ENCODE data around the gene CMIP.
"Not testable (repeated sequence)": the region's sequence is repeated elsewhere in the genome, so short reads cannot be mapped to it uniquely, and the experiment has no call there.

Gene CMIP

DNA sequence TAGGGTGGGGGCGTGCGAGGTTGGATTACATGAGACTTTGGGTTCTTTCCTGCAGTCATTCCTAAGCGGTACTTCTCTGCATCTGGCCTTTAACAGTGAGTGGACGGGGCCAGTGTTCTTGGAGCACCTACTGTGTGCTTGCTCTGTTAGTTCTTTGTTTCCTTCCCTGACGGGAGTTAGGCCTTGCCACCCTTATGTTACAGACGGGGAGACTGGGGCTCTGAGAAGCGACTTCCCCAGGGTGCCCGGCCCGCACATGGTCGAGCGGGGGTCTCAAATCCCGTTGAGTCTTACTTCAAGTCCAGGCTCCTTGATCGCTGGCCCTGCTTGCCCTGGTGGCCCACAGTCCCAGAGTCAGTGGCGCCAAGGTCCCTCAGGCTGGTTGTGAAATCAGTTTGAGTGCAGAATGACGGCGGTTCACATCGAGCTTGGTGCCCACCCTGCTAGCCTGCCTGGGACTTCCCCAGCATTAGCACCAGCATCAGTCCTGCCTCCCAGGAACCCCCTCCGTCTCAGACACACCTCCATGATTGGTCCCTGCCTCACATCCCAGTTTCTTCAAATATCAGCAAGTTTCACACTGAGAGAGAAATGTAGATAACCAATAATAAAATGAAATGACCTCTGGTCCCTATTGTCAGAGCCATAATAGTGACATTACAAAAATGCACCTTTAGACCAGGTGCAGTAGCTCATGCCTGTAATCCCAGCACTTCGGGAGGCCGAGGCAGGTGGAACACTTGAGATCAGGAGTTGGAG, 128.0 kb downstream of the CMIP start:
- DNase-seq: no peak

DNA sequence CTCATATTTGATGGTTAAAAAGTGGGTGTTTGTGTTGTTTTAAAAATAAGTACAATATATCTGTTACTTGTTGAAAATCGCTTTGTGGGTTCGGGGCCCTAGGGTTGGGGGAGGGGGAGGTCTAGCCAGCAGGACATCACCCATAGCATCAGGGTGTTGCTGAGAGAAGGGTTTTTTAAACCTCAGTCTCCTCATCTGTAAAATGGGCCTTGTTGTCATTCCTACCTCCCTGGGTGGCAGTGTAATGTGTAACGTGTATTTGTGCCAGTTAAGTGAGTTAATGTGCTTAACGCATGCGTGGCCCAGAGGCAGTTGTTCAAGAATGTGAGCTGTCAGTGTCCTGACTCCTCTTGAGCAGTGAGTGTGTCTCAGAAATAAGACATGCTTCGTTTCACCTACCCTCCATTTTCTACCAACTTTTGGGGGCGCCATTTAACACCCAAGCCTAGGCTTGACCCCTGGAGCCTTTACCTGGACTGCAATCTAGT, 129.0 kb downstream of the CMIP start:
- no peak for DNase-seq

DNA sequence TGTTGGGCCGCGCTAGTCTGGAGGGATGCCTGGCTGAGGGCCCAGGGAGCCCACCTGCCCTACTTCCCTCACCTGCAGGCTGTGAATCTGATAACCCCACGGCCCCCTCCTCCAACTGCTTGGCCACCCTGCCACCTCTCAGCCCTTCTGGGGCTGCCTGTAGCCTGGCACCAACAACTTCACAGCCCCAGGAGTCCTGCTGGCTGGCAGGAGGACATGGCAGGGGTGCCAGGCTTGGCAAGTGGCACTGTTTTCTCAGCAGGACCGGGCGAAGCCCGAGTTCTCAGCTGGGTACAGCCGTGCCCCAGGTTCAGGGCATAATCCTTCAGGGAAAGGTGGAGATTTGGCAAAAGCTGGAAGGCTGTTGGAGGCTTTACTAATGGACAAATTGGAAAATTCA, 129.6 kb downstream of the CMIP start:
- DNase-seq: no peak

DNA sequence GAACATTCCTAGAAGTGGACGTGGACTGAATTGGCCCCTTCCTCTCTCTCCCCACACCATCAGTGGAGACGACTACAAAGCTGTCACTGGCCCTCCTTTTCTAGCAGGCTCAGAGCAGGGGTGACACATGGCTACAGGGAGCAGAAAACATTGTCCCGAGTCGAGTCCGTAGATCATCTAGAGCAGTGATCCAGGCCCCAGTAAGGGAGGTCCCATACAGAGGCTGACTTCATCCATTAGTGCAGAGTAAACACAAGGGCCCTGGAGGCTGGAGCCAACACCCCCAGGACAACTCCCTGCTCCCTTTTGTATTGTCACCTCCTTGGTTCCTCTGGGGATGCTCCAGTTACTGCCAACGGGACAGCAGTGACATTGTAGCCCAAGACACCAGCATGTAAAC, 130.7 kb downstream of the CMIP start:
- no peak for DNase-seq

DNA sequence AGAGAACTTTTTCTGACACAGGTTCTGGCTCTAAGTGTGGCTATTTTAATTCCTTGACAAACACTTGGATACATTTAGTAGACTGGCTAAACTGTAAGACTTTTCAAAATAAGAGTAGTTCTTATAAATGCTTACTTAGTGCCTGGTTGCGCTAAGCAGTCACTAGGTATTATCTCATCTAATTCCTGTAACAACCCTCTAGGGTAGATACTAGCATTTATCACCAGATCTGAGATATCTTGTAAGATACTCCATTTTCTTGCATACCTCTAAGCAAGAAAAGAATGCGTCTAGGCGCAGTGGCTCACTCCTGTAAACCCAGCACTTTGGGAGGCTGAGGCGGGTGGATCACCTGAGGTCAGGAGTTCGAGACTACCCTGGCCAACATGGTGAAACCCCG, 131.2 kb downstream of the CMIP start:
- no peak for DNase-seq

DNA sequence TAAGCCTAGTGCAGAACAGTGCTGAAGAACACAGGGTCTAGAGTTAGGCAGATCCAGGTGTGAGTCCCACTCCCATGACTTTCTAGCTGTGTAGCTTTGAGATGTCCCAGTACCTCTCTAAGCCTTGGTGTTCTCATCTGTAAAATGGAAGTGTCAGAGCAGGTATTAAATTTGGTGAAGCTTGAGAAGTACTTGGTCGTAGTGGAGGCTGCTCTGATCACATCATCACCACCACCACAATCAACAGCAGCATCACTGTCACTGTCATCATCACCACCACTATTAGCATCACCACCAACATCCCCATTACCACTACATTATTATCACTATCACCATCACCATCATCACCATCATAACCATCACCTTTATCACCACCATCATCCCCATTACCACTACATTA, 132.1 kb downstream of the CMIP start:
- DNase-seq: no peak

DNA sequence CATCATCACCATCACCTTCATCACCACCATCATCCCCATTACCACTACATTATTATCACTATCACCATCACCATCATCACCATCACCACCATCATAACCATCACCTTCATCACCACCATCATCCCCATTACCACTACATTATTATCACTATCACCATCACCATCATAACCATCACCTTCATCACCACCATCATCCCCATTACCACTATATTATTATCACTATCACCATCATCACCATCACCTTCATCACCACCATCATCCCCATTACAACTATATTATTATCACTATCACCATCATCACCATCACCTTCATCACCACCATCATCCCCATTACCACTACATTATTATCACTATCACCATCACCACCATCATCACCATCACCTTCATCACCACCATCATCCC, 132.7 kb downstream of the CMIP start:
- DNase-seq: not testable (repeated sequence)

DNA sequence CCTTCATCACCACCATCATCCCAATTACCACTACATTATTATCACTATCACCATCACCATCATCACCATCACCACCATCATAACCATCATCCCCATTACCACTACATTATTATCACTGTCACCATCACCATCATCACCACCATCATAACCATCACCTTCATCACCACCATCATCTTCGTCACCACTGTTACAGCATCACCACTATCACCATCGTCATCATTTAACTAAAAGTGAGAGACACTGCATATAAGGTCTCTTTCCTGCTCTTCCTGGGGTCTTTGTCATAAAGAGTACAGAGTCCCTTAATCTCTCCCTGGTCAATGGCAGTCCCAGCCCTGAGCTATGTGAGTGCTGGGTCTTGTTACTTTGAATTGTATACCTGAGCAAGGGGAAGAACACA, 133.5 kb downstream of the CMIP start:
- DNase-seq: no peak

DNA sequence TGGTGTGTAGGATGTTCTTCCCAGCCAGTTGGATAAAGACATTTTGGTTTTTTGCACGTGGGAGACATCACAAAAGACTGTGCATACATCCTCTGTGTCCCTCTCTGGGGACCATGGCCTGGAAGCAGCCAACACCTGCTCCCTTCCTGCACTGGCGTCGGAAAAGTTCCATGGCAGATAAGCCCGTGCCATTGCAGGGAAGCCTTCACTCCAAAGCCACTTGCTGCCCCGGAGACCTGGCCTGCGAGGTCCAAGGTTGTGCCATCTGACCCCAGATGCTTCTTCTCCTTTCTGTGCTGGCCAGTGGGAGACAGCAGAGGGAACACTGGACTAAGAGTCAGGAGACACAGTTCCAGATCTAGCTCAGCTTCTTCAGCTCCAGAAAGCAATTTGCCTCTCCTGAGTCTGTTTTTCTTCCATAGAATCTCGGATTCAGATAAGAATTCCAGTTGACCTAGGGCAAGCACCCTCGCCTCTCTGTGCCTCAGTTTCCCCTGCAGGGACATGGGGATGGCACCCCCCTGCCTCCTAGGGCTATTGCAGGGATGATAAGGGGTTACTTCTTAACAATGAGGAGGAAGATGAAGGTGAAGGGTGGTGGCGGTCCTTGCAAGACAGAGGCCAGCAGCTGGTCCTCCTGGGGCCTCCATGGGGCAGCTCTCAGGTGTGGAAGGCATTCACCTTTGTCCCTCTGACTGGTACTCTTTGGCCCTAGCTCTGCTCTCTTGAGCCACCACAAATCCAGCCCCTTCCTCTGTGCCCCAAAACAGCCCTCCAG, 134.2 kb downstream of the CMIP start:
- no peak for DNase-seq

DNA sequence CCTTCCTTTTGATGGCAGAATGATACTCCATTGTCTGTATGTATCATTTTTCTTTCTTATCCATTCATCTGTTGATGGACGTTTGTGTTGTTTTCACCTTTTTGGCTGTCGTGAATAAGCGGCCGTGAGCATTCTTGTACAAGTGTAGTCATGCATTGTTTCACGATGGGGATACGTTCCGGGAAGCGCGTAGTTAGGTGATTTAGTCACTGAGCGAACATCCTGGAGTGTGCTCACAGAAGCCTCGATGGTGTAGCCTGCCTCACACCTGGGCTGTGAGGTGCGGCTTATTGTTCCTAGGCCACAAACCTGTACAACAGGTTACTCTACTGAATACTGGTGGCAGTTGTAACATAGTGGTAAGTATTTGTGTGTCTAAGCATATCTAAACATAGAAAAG, 136.5 kb downstream of the CMIP start:
- no peak for DNase-seq

DNA sequence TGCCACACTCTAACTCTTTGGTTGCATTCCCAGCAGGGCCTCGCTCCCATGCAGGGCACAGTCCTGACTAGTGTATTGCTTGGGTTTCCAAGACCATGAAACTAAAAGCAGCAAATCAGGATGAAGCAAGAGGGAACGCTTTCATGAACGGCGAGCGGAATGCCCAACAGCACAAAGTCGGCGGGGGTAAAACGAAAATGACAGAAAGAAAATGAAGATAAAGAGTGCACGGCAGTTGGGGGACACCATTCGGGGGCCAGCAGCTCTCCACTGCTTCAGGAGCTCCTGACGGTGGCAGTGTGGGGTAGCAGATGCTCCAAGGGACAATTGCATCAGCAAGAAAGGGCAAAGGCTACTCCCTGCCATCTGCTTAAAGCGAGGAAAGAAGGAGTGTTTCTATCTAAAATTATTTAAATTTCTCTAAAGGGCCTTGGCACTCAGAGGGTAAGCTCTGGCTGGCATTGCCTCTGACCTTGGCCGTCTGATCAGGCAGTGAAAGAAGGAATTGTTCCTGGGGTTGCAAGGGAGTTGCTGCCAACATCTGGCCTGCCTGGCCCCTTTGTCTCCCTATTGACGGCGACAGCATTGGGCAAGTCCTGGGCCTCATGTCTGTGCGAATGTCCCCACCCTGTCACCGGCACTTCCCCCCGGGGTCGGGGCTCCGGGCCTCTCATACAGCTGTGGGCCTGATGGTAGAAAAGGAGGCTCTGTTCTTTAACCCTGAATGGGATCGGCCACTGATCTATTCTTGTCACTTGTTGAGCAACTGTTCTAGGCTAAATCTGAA, 138.2 kb downstream of the CMIP start:
- DNase-seq: no peak

DNA sequence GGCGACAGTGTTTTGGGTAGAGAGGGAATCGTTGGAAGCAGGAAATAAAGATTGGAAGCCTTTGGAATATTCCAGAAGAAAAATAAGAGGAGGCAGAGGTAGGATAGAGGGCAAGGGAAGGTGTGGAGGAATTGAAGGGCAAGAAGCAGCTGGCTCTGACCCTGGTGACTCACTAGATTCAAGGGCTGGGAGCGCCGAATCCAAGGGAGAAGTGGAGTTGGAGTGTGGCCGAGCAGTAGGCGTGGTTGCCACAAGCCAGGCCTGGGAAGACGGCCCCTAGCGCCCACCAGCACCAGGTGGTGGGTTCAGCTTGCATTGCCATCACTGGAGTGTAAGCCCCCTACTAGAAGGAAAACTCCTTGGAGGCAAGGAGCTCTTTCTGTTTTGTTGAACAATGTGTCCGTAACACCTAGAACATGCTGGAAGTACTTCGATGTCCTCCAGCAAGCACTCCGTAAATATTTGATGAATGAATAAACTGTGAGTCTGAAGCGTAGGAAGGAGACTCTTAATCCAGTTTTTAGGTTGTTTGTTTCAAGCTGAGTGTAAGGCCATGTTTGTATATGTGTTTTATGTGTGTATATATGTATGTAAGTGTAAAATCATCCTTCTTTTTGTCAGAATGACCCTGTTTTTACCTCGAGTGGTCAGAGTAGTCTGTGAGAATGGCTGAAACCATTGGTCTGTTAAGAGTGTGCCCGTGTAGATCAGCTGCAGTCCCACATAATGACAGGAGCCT, 139.5 kb downstream of the CMIP start:
- no peak for DNase-seq

DNA sequence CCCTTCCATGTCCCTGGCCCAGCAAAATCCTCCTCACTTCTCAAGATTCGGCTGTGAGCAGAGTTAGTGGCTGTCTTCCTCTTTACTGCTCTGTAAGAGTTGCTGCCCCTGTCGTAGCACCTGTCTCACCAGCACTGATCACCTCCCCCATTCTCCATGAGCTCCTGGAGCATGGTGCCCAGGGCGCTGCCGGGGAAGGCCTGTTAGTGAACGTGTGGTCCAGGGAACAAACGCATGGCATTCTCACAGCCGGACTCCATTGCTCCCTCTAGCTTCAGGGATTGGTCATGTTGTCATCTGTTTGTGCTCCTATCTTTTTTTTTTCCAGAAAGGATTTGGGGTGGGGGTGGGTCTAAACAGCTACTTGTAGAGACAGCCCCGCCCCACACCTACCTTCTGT, 141.2 kb downstream of the CMIP start:
- no peak for DNase-seq

DNA sequence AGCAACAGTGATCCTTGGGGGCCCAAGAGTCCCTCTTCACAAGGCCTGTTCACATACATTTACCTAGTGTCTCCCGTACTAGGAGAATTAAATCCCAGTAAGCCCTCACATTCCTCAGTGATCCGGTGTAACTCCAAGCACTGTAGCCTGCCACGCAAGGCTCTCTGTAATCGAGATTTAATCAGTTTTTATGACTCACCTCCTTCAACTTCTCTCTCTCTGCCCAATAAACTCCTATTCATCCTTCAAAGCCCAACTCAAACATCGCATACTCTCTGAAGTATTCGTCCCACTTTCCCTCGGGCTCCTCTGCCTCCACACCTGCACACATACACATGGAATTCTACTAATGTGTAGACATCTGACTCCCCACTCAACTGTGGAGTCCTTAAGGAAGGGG, 141.8 kb downstream of the CMIP start:
- DNase-seq: no peak

DNA sequence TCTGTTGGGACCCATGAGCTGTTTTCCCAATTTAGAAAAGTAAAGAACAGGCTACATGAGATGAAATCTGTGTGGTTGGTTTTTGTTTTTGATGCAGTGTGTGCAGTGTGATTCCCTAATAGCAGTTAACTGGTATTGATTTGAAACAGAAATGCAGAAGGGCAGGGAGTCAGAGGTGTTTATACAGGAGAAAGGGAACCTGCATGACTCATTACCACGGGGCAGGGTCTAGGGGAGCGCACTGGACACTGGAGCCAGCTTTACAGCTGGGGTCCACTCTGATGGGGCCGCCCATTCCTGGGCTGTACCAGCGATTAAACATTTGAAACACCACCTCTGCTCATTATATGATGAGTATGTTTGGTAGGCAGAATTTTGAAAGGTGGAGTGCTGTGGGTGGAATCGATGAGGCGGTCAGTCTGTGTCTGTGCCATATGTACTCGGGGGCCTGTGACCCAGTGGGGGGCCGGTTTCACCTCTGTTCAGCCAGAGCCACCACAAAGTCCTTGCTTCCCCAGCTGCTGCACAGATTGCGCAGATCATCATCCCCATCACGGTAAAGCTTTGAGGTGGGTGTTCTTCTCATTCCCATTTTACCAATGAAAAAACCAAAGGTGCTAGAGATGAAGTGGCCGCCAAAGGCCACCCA, 142.5 kb downstream of the CMIP start:
- DNase-seq: no peak

DNA sequence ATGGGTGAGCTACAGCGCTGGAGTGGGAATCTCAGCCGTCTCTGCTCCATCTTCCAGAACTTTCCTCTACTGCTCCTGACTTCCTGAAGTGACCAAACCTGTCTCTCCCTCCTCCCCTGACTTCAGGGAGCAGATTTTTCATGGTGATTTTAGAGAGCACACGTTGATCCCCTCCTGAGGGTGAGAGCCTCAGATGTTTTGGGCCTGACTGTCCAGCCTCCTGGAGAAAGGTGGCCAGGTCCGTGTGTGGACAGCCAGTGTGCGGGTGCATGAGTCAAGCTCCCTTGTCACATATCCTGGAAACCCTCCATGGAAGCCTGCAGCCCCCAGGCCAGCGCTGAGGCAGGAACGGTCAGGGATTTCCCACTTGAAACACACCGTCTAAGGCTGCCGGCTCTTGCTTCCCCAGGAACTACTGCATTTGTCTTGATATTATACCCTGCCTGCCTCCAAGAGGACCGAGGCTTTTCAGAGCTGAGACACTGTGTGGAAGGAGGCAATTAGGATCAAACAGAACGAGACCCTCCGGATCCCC, 143.1 kb downstream of the CMIP start:
- DNase-seq: no peak

DNA sequence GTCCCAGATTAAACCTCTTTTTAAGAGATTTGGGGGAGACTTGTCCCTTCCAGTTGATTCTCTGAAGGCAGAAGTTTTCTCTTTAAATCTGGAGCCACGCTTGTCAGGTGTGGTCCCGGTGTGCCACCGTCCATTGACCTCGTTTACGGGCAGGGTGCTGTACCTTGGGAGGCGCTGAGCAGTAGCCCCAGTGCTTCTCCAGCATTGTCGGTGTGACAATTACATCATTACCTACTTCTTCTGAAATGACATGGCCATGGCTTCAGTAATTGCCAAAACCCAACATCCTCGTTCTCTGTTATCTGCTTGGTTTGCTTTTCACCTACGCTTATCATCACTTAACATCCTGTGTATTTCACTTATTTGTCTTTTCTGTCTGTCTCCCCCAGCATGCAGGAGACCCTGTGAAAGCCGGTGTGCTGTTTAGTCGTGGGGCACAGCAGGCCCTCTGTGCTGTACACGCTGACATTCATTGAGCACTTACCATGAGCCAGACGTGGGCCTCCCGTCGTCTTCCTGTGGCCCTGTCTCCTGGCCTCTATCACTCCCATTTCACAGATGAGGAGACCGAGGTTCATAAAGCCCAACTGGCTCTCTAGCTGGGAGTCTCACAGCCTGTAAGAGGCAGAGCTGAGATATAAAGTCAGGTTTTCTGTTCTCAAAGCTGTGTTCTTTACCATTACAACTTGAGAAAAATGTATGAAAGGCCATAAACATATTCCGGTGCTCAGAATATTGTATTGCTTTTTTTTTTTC, 143.9 kb downstream of the CMIP start:
- no peak for DNase-seq

DNA sequence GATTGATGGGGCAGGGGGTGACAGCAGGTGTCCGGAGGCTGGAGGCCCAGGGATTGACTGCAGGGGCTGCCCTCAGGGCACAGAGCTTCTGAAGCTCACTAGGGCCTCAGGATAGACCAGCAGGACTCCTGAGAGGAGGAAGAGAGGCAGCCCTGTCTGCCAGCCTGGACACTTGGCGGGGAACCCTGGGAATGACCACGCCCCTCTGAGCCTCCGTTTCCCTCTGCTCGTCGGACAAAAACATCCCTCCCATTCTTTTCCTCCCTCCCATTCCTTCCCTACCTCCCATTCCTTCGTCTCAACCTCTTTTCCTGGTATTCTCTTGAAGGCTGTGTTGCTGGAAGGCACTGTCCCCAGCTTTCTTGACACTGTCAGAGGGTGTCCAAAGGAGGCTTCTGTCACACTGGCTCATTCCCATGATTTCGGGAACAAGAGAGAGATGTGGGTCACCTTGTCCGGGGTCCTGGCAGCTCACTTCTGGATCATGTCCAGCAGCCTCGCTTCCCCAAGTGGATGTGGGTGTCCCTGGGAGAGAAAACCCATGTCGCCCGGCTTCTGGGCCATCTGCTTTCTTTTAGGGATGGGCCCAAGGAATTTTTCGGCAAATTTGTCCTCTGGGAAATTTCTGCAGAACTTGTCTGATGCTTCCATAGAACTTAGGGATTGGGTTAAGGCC, 145.5 kb downstream of the CMIP start:
- no peak for DNase-seq

DNA sequence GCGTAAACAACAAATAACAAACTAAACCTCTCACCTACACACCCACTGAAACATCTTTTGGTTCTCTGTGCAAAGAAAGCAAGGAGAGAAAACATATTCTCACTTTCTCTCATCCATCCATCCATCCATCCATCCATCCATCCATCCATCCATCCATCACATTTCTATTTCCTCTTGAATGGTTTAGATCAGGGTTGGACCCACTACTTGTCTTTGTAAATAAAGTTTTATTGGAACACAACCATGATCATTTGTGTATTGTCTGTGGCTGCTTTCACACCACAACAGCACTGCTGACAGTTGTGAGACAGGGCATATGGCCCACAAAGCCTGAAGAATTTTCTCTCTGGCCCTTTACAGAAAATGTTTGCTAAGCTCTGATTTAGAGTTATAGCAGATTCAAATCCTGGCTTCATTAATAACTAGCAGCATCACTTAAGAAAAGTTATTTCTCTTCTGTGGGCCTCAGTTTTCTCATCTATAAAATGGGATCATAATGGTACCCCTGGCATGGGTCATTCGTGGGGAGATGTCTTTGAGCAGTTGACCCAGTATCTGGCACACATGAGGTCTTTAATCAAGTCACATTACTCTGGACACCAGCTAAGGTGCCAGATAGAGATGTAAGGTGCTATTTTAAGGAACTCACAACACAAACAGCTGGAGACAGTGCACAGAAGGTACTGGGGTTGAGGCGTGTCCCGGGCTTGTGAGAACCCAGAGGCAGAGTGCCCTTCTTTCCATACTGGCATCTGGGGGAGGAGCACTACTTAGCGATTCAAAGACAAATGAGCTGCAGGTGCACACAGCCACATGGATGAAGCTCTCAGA, 146.3 kb downstream of the CMIP start:
- DNase-seq: no peak

DNA sequence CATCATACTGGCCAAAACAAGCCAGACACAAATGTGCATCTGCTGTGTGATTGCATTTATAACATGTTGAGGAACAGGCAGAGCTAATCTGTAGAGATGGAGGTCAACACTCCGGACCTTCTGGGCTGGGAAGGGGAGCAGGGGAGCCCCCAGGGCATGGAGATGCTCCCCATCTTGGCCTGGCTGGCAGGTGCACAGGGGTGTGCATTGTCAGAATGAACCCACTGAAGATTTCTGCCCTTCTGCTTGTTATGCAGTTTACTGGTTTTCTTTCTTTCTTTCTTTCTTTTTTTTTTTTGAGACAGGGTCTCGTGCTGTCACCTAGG, 146.9 kb downstream of the CMIP start:
- DNase-seq: no peak
